Activated CD4-positive, alpha-beta T cell treated with anti-CD3 and anti-CD28 coated beads for 4 hours (primary cell): ENCODE data around the gene MORC1.
"Not testable (repeated sequence)": the region's sequence is repeated elsewhere in the genome, so short reads cannot be mapped to it uniquely, and the experiment has no call there.

Experiments
- DNase-seq, 2 donors: peaks; one replicate each; pipeline ENCODE4 v3.0.0-alpha.2; 2020

The MORC1 gene

DNA sequence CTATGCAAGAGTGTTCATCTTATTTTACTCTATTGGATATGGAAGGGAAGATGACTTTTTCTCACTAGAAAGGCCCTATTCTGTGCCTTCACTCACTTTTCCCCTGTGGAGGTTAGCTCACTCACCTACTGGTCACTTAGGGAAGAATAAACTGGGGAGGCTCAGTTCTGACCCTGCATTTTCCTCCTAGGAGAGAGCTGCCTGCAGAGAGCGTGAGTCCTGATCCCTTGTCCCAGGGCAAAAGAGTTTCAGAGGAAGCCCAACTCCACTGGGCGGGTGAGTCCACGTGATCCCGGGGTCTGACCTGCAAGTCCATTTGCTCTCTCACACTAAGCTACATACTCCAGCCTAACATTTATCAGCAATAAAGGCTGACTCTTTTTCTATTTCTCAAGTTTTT is 8.4 kb downstream of the MORC1 start:
- no peak for DNase-seq

GRCh38 chr3:109098079-109098644 is 19.8 kb downstream of the MORC1 start:
- DNase-seq: no peak

- no peak for DNase-seq
Measured at GRCh38 chr3:109095166-109095565, 22.8 kb downstream of the MORC1 start.

DNA sequence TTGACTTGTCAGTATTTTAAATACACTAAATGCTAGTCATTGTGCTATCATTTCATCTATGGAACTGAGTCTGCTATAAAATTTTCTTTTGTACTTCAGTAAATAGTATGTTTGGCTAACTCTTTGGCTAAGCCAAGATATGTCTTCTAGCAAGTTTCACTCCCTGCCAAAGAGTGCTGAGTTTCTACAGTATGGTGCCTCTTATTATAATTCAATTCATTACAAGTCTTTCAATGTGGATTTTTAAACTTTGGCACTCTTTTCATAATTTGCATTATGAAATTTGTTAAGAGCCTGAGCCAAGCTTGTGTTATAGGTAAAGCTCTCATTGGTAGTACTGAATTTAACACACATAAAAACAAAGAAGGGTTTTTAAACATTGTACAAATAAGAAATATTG is 24.4 kb downstream of the MORC1 start:
- no peak for DNase-seq

DNA sequence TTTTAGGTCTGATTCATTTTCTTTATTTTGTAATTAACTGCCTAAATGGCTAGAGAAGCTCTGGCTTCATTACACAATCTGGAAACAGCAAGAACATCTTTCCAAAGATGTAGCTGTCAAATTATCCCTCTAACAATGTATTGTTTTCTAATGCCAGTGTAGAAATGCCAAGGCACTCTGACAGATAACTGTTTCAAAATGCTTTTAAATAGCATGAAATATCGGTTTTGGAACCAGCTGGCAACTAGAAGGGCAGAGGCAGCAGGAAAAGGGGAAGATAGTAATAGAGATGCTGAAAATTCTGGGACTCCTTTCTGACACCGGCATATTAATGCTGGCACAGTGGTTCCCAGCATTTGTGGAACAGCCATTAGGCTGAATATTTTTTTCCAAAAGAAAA is 26.1 kb downstream of the MORC1 start:
- no peak for DNase-seq

- no peak for DNase-seq
Measured at GRCh38 chr3:109089265-109089664, 28.7 kb downstream of the MORC1 start.

DNA sequence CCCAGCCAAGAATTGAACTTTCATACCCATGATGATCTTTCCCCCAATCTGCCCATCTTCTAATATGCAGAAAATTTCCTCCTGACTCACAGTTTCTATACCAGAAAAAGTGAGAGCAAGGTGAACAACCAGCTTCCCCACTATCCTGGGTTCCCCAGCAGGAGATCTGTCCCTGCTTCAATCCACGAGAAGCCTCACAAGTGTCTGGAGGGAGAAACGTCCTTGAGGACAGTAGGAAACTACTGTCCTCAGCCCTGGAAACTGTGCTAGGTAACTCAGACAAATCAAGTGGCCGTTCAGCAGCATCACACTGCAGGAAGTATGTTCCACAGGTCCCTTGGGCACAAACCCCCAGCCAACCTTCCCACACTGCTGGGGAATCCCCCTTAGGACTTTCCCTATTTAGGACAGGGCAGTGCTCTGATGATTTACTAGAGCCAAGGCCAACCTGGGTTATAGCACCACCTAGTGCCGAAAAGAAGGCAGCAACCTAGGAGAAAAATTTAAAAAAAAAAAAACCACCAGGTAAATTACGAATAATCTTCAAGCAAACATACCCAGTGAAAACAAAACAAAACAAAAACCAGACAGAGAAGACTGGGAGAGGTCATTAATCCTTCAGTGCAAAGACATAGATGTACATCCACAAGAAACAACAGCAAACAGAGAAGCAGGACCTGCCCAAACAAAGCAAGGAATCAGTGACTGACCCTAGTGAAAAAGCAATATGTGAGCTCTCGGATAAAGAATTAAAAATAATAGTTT is 36.0 kb downstream of the MORC1 start:
- peak; percentile 1 to 8 for DNase-seq

DNA sequence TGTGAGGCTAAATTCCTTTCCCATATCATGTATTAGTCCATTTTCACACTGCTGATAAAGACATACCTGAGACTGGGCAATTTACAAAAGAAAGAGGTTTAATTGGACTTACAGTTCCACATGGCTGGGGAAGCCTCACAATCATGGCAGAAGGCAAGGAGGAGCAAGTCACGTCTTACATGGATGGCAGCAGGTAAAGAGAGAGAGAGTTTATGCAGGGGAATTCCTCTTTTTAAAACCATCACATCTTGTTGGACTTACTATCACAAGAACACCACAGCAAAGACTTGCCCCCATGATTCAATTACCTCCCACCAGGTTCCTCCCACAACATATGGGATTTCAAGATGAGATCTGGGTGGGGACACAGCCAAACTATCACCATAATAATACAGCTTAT is 37.8 kb downstream of the MORC1 start:
- not testable (repeated sequence) for DNase-seq

DNA sequence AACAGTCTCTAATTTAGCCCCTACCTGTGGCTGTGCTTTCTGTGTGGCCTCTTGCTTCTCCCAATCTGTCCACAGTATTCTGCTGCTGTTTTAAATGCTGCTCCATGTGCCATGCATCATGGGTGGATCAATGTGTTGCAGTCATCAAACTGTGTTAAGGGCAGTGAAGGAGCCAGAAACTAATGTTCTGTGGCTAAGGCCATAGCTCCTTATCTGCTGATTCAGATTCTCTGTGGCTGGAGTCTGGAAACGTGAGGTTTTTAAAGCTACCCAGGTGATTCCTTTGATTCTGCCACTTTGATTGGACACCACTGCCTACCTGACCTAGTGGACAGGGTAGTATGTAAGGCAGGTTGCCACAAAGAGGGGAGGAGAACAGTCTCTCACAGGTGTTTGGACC is 44.8 kb downstream of the MORC1 start:
- DNase-seq: no peak

DNA sequence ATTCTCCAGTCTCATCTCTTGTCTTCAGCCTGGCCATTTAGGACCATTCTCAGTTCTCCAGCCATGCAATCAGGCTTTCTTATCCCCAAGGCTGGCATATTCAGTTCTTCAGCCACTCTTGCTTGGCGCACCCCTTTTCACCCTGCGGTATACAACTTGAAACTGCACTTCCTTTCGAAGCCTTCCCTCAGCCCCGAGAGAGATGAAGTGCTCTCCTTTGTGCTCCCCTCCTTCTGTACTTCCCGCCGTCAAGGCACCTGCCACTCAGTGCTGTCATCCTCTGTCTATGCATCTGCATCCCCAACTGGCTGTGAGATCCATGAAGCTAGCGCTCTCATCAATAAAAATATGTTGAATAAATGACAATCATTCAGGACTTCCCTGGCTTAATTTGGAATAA is 45.7 kb downstream of the MORC1 start:
- DNase-seq: no peak

DNA sequence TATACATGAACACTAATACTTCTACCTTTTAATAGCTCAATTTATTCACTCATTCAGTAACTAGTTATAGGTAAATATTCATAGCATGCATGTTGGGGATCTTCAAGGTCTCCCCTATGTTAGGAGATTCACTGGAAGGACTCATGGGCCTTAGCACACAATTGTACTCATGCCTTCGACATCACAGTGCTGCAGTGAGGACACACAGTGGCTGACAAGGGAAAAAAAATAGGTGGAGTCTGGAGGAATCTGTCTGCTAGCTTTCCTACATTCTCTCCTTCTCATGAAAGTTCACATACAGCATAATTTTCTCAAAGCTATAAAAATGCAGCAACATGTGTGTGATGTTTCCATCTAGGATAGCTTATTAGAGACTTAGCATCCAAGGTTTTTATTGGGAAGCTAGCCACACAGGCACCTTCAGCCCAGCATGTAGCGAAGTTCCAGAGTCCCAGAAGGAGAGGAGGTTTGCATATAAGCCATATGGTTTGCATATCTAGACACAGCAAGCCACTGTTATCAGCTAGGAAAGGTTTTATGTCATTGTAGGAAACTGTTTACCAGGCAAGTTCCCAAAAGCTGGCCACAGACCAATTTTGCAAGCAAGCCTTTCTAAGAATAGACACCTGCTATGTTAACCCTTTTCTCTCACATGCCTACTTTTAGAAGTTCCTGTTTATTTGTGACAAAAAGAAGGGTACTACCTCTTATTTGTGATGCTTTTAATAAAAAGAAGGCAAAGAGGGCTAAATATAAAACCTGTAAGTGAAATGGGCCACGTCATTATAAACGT is 46.4 kb downstream of the MORC1 start:
- no peak for DNase-seq

- DNase-seq: no peak
Measured at GRCh38 chr3:109070211-109070610, 47.7 kb downstream of the MORC1 start.

DNA sequence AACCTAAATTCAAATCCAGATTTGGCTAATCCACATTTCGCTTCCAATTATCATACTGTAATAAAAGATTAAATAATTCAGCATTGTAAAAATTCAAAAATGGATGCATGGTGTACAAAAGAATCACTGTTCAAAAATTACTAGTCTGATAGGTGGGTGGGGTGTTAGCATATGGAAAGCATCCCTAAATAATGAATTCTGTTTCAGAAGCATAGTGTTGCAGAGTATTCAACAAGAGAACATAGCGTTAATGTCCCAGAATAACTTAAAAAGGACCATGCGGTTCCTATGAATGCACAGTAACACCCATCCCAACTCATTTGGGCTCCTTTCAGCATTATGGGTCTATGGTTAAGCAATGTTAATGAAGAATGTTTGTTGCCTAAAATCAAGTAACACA is 51.1 kb downstream of the MORC1 start:
- no peak for DNase-seq

DNA sequence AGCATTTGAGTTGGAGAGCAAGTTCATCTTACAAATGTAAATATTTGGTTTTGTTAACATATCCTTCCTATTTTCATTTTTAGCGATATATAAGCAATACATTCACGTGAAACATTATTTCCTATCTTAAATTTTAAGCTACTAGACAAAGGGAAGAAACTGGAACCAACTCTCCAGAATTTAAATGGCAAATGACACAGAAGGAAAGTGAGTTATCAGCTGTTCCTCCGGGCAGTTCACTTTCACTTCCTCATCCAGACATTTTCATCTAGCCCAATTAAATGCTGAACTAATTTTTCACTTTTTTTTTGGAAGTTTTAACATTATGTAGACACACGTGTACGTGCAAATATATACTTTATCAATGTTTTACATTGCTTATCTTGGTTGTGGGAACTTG is 58.7 kb downstream of the MORC1 start:
- DNase-seq: no peak

- DNase-seq: no peak
Measured at GRCh38 chr3:109057616-109058015, 60.3 kb downstream of the MORC1 start.

GRCh38 chr3:109057056-109057455 is 60.9 kb downstream of the MORC1 start:
- no peak for DNase-seq

GRCh38 chr3:109050591-109051167 is 67.3 kb downstream of the MORC1 start:
- no peak for DNase-seq

DNA sequence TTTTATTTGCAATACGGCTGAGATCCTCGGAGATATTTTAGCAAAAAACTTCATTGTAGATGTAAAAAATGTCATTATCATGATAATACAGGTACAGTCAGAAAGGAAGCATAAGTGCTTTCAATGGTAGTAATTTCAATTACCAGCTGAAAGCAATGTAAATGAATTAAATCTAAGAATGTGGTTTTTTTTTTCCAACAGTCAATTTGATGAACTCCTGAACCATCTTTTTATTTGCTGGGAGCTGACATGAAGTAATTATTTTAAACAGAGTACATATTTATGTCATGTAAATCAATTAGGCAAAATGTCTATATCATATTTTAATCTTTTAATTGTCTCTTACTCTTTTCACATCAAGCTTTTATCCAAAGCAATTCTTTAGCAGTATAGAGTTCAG is 70.6 kb downstream of the MORC1 start:
- no peak for DNase-seq

DNA sequence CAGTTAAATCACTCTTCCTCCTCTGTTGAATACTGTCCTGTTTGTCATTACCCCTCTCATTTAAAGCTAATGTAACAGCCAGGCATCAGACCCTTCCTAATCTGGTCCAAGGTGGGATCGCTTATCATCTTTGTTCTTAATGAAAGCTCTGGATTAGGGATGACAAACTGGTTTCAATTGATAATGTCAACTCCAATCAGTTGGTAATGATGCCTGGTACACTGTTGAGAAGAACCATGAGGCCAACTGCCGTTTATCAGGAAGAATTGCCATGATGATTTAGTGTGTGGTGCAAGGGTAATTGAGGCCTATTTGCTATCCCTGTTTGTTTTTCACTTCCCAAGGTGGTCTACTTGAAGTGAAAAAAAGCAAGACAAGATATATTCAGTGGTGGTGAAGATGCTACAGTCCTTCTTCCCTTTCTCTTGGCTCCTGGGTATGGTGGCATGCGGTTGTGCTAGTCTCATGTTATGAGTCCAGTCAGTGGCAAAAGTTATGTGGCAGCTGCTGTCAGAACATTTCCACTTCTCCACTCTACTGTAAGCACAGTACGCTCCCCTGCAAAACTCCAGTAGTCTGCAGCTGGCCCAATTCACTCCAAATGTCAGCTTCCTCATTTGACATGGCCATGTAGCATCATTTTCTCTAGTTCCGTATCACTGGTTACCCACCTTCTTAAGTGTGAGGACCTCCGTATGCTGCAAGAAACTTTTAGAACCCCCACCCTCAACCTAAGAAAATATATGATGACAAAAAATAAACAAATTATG is 72.5 kb downstream of the MORC1 start:
- no peak for DNase-seq

DNA sequence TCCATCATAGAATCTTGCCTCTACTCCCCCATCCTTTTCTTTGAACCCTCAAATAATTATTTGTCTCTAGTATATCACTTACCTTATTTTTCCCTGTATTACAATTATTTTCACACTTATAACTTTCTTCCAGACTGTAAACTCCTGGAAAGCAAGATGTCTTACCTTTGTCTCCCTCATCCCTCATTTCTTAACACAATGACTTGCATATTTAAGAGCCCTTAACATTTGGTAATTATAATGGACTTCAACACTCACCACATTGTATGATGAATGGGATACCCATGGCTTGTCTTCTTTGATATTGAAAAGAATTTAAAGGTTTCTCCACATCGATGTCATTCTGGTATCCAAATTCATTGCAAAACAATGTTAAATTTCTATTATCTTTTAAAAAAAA is 82.9 kb downstream of the MORC1 start:
- DNase-seq: no peak

GRCh38 chr3:109033000-109033660 is 84.8 kb downstream of the MORC1 start:
- DNase-seq: no peak

- no peak for DNase-seq
Measured at GRCh38 chr3:109028753-109029152, 89.2 kb downstream of the MORC1 start.
